Naive thymus-derived CD4-positive, alpha-beta T cell (primary cell): ENCODE measurements around the gene CDK17. TPM values are rescaled to one million over a fixed set of nuclear protein-coding genes. Genes with fewer than 3 reads are reported as not detected.
A peak's percentile ranks its signal among the peaks of the same experiment; 100 is the strongest.

Experiments
- ATAC-seq: fragments of 150-1000 bp; cut with Tn5 transposase; 2 replicates; pipeline ENCODE4 v1.10.0; 2021; ENCODE audit warnings: mild to moderate bottlenecking, moderate library complexity
- CTCF ChIA-PET: fragments of 350-600 bp; sonication (Branson Sonifier 250); formaldehyde crosslinking; loops from one replicate; lab custom pipeline; 2021; ENCODE audit warnings: antibody characterized with exemption; lab: Charles Lee
- POLR2A ChIA-PET: fragments of 350-600 bp; sonication (Branson Sonifier 250); formaldehyde crosslinking; loops from one replicate; lab custom pipeline; 2021; ENCODE audit warnings: antibody characterized with exemption, inconsistent platforms; lab: Charles Lee
- DNase-seq, 9 donors: peaks; one replicate each; pipeline versions ENCODE4 v3.0.0 to v3.0.0-alpha.2; 2020 to 2022; ENCODE audit warnings: mixed read lengths in 1 of 9
- H3K27ac ChIP-seq: one replicate; pipeline ENCODE4 v1.7.0; 2013; ENCODE audit warnings: mild to moderate bottlenecking, low read depth, low read length, moderate library complexity
- H3K27me3 ChIP-seq, 2 donors: one replicate each; pipeline ENCODE4 v1.7.0; 2013; ENCODE audit warnings: low read length in 2 of 2, mild to moderate bottlenecking in 2 of 2, moderate library complexity in 2 of 2; ENCODE audit not compliant: control insufficient read depth in 2 of 2, insufficient read depth in 2 of 2
- H3K36me3 ChIP-seq, 3 experiments: 1 replicate in 2 of 3; 2 replicates in 1 of 3; pipeline ENCODE4 v1.7.0; 2013; ENCODE audit warnings: low read length in 3 of 3, mild to moderate bottlenecking in 3 of 3, moderate library complexity in 1 of 3; ENCODE audit not compliant: insufficient read depth in 3 of 3, control insufficient read depth in 2 of 3
- H3K4me1 ChIP-seq, 2 donors: one replicate each; pipeline ENCODE4 v1.7.0; 2013; ENCODE audit warnings: low read length in 2 of 2, mild to moderate bottlenecking in 2 of 2, moderate library complexity in 1 of 2; ENCODE audit not compliant: control insufficient read depth in 2 of 2, insufficient read depth in 2 of 2
- H3K4me3 ChIP-seq: 2 replicates; pipeline ENCODE4 v1.7.0; 2013; ENCODE audit warnings: mild to moderate bottlenecking, low read length
- H3K9me3 ChIP-seq, 3 experiments: 1 replicate in 2 of 3; 2 replicates in 1 of 3; pipeline ENCODE4 v1.7.0; 2013; ENCODE audit warnings: low read length in 3 of 3; ENCODE audit not compliant: control insufficient read depth in 2 of 3
- H3K27ac Mint-ChIP-seq, 9 donors: one replicate each; pipeline ENCODE4 v1.8.0; 2020 to 2022; ENCODE audit warnings: mixed read lengths in 9 of 9, mild to moderate bottlenecking in 8 of 9, moderate library complexity in 5 of 9, inconsistent platforms in 2 of 9
- H3K27me3 Mint-ChIP-seq, 5 donors: one replicate each; pipeline ENCODE4 v1.8.0; 2021 to 2022; ENCODE audit warnings: mixed read lengths in 5 of 5, mild to moderate bottlenecking in 1 of 5
- H3K36me3 Mint-ChIP-seq, 5 donors: one replicate each; pipeline ENCODE4 v1.8.0; 2020 to 2022; ENCODE audit warnings: mixed read lengths in 5 of 5, mild to moderate bottlenecking in 3 of 5, inconsistent platforms in 1 of 5
- H3K4me1 Mint-ChIP-seq, 7 donors: one replicate each; pipeline ENCODE4 v1.8.0; 2020 to 2022; ENCODE audit warnings: mixed read lengths in 7 of 7, mild to moderate bottlenecking in 3 of 7, inconsistent platforms in 1 of 7
- H3K4me3 Mint-ChIP-seq, 10 donors: one replicate each; pipeline ENCODE4 v1.8.0; 2020 to 2022; ENCODE audit warnings: mild to moderate bottlenecking in 10 of 10, mixed read lengths in 10 of 10, moderate library complexity in 6 of 10, inconsistent platforms in 2 of 10
- H3K9me3 Mint-ChIP-seq, 11 donors: one replicate each; pipeline ENCODE4 v1.8.0; 2020 to 2022; ENCODE audit warnings: mixed read lengths in 11 of 11, mild to moderate bottlenecking in 4 of 11, inconsistent platforms in 1 of 11, moderate library complexity in 1 of 11
- intact Hi-C, 2 donors: fragments of 100-400 bp; cut with micrococcal nuclease; formaldehyde crosslinking; loops; one replicate each; pipeline ENCODE4 v1.15.1; 2023
- polyA plus RNA-seq, 2 donors: library from polyadenylated mRNA; unstranded; fragments of 300-500 nt; fragmentation: Illumina TruSeq; gene quantifications; one replicate each; pipeline ENCODE4 v1.2.3, GENCODE V29; 2021
- total RNA-seq, 6 experiments: library from RNA in 5 of 6; stranded (reverse) in 5 of 6; gene quantifications; 1 replicate in 5 of 6; 2 replicates in 1 of 6; pipeline ENCODE4 v1.2.3 and lab custom pipeline; 2021 to 2026

CDK17 gene
- total and polyA plus RNA-seq, 7 experiments from 2014 or later: 30.0 to 112 (median 67.0) TPM

GRCh38 chr12:96265400-96265799, 134.8 kb downstream of the CDK17 start:
- ChIA-PET CTCF (interaction anchor here (0.7 to 1.0 kb wide), 2 partner anchors 135 to 198 kb away, joined by 3 read pairs; partner anchors contain the start of gene CDK17), POLR2A (no interaction called here)
- no peak overlapping the region for H3K4me3 ChIP-seq
- ATAC-seq (no peak), DNase-seq (no peak)
- Mint-ChIP-seq H3K27ac (peak overlapping the region in 6 of 9 donors; percentile 4 to 78 (median 30)), H3K4me3 (no peak overlapping the region), H3K36me3 (peaks cover 8 to 42% (median 33%) of the 10 kb centered on the region in 5 donors), H3K9me3 (peaks cover 0 to 2% (median 0%) of the 10 kb centered on the region in 11 donors), H3K4me1 (peaks cover 0 to 53% (median 28%) of the 10 kb centered on the region in 7 donors), H3K27me3 (no peaks in the 10 kb centered on the region)
- H3K36me3 ChIP-seq: peaks cover 5 to 28% (median 6%) of the 10 kb centered on the region in 3 experiments
- no peaks in the 10 kb centered on the region for H3K9me3 ChIP-seq
- H3K4me1 ChIP-seq: peaks cover 0 to 2% of the 10 kb centered on the region in 2 donors
- H3K27ac ChIP-seq: no peak overlapping the region
- no peaks in the 10 kb centered on the region for H3K27me3 ChIP-seq
- intact Hi-C loops: no loop called here

- H3K27ac ChIP-seq: no peak overlapping the region
- Mint-ChIP-seq H3K27me3 (no peaks in the 10 kb centered on the region), H3K27ac (peak overlapping the region in 8 of 9 donors; percentile 9 to 85 (median 61)), H3K9me3 (peaks cover 0 to 2% (median 0%) of the 10 kb centered on the region in 11 donors), H3K4me1 (peaks cover 2 to 41% (median 17%) of the 10 kb centered on the region in 7 donors), H3K4me3 (no peak overlapping the region), H3K36me3 (peaks cover 8 to 41% (median 34%) of the 10 kb centered on the region in 5 donors)
- DNase-seq: no peak
- intact Hi-C loops: no loop called here
- no peaks in the 10 kb centered on the region for H3K27me3 ChIP-seq
- POLR2A ChIA-PET: no interaction called here
- H3K9me3 ChIP-seq: no peaks in the 10 kb centered on the region
- peaks cover 3 to 31% (median 5%) of the 10 kb centered on the region in 3 experiments for H3K36me3 ChIP-seq
- H3K4me3 ChIP-seq: no peak overlapping the region
- CTCF ChIA-PET: interaction anchor here (0.8 to 1.6 kb wide), 2 partner anchors 34 to 203 kb away, joined by 3 to 5 read pairs; no protein-coding TSS in a partner anchor
- ATAC-seq: no peak
- H3K4me1 ChIP-seq: no peaks in the 10 kb centered on the region
Measured at GRCh38 chr12:96263449-96263902, 136.8 kb downstream of the CDK17 start.

- intact Hi-C loops: no loop called here
- Mint-ChIP-seq H3K27ac (peak overlapping the region in 6 of 9 donors; percentile 33 to 80 (median 60)), H3K4me3 (no peak overlapping the region), H3K4me1 (peaks cover 5 to 30% (median 13%) of the 10 kb centered on the region in 7 donors), H3K9me3 (peaks cover 0 to 2% (median 0%) of the 10 kb centered on the region in 11 donors), H3K36me3 (peaks cover 8 to 43% (median 34%) of the 10 kb centered on the region in 5 donors), H3K27me3 (no peaks in the 10 kb centered on the region)
- H3K4me3 ChIP-seq: no peak overlapping the region
- no peaks in the 10 kb centered on the region for H3K9me3 ChIP-seq
- ChIA-PET POLR2A (interaction anchor here (1.4 kb wide), 1 partner anchor 10 kb away, joined by 3 read pairs; no protein-coding TSS in a partner anchor), CTCF (interaction anchor here (1.2 kb wide), 2 partner anchors 139 to 256 kb away, joined by 3 read pairs; partner anchors contain the start of gene CDK17)
- no peak for DNase-seq
- ATAC-seq: no peak
- no peaks in the 10 kb centered on the region for H3K4me1 ChIP-seq
- peaks cover 0 to 31% (median 5%) of the 10 kb centered on the region in 3 experiments for H3K36me3 ChIP-seq
- no peak overlapping the region for H3K27ac ChIP-seq
- no peaks in the 10 kb centered on the region for H3K27me3 ChIP-seq
Measured at GRCh38 chr12:96261557-96261956, 138.7 kb downstream of the CDK17 start.

- Histone ChIP-seq H3K27ac (peak overlapping the region; percentile 27), H3K27me3 (no peaks in the 10 kb centered on the region), H3K36me3 (peaks cover 0 to 31% (median 5%) of the 10 kb centered on the region in 3 experiments), H3K4me1 (peaks cover 0 to 5% of the 10 kb centered on the region in 2 donors), H3K4me3 (no peak overlapping the region), H3K9me3 (no peaks in the 10 kb centered on the region)
- ChIA-PET POLR2A (no interaction called here), CTCF (interaction anchor here (1.2 kb wide), 2 partner anchors 140 to 257 kb away, joined by 3 read pairs; partner anchors contain the start of gene CDK17)
- intact Hi-C loops: no loop called here
- peak overlapping the region in 1 of 10 donors; percentile 34 for H3K4me3 Mint-ChIP-seq
- H3K27ac Mint-ChIP-seq: peak overlapping the region in 8 of 9 donors; percentile 11 to 80 (median 71)
- no peaks in the 10 kb centered on the region for H3K27me3 Mint-ChIP-seq
- H3K36me3 Mint-ChIP-seq: peaks cover 8 to 43% (median 31%) of the 10 kb centered on the region in 5 donors
- no peak for ATAC-seq
- H3K9me3 Mint-ChIP-seq: peaks cover 0 to 2% (median 0%) of the 10 kb centered on the region in 11 donors
- no peak for DNase-seq
- peaks cover 5 to 27% (median 12%) of the 10 kb centered on the region in 7 donors for H3K4me1 Mint-ChIP-seq
Measured at GRCh38 chr12:96260644-96261043, 139.6 kb downstream of the CDK17 start.

- intact Hi-C loops: no loop called here
- Histone ChIP-seq H3K4me1 (peaks cover 0 to 5% of the 10 kb centered on the region in 2 donors), H3K4me3 (no peak overlapping the region), H3K27me3 (no peaks in the 10 kb centered on the region), H3K27ac (no peak overlapping the region), H3K36me3 (peaks cover 0 to 31% (median 5%) of the 10 kb centered on the region in 3 experiments), H3K9me3 (no peaks in the 10 kb centered on the region)
- Mint-ChIP-seq H3K9me3 (peaks cover 0 to 2% (median 0%) of the 10 kb centered on the region in 11 donors), H3K4me3 (no peak overlapping the region), H3K36me3 (peaks cover 6 to 43% (median 33%) of the 10 kb centered on the region in 5 donors), H3K27ac (peak overlapping the region in 7 of 9 donors; percentile 56 to 80 (median 73)), H3K4me1 (peaks cover 6 to 25% (median 12%) of the 10 kb centered on the region in 7 donors), H3K27me3 (no peaks in the 10 kb centered on the region)
- ChIA-PET CTCF (interaction anchor here (1.2 kb wide), 1 partner anchor 257 kb away, joined by 3 read pairs; no protein-coding TSS in a partner anchor), POLR2A (no interaction called here)
- ATAC-seq (no peak), DNase-seq (no peak)
Measured at GRCh38 chr12:96260231-96260630, 140.0 kb downstream of the CDK17 start.

- intact Hi-C loops: loop anchor here in 1 of 2 donors (1.0 kb wide), 1 partner anchor 16 kb away; no protein-coding TSS in a partner anchor
- CTCF ChIA-PET: interaction anchor here (1.1 kb wide), 1 partner anchor 143 kb away, joined by 3 read pairs; no protein-coding TSS in a partner anchor
- Histone ChIP-seq H3K27ac (peak overlapping the region; percentile 38), H3K36me3 (peaks cover 0 to 32% (median 5%) of the 10 kb centered on the region in 3 experiments), H3K27me3 (no peaks in the 10 kb centered on the region), H3K9me3 (no peaks in the 10 kb centered on the region), H3K4me3 (no peak overlapping the region), H3K4me1 (peaks cover 0 to 5% of the 10 kb centered on the region in 2 donors)
- Mint-ChIP-seq H3K27me3 (no peaks in the 10 kb centered on the region), H3K27ac (no peak overlapping the region), H3K4me3 (peak overlapping the region in 1 of 10 donors; percentile 9), H3K4me1 (peaks cover 9 to 18% (median 15%) of the 10 kb centered on the region in 7 donors), H3K36me3 (peaks cover 0 to 34% (median 19%) of the 10 kb centered on the region in 5 donors), H3K9me3 (peaks cover 0 to 4% (median 0%) of the 10 kb centered on the region in 11 donors)
- peak; percentile 77 for ATAC-seq
- peak in 5 of 9 donors; percentile 21 to 44 (median 24) for DNase-seq
- POLR2A ChIA-PET: interaction anchor here (1.2 kb wide), 1 partner anchor 9 kb away, joined by 4 read pairs; no protein-coding TSS in a partner anchor
Measured at GRCh38 chr12:96258104-96258961, 141.9 kb downstream of the CDK17 start.
